ENCODE results near the gene LDLR. TPM values are rescaled to one million over a fixed set of nuclear protein-coding genes. Genes with fewer than 3 reads are reported as not detected.
A peak's percentile ranks its signal among the peaks of the same experiment; 100 is the strongest.

The LDLR gene
- total and polyA plus RNA-seq, 2 of the 4 experiments (the other 2 are of a cell fraction), result 45.2 to 53.8 TPM

GRCh38 chr19:11087870-11088505 is 1.3 kb upstream of the LDLR start:
- Histone ChIP-seq H3K79me1 (ENCODE audit: low read depth in 1 of 2, low read length in 2 of 2) (peaks cover 3 to 42% of the 10 kb centered on the region in 2 experiments; a peak in 3 of 4 replicates), H3K4me1 (ENCODE audit: control insufficient read depth, insufficient read depth, low read length) (peaks cover 12% of the 10 kb centered on the region), H3K27ac (ENCODE audit: insufficient read depth, low read length) (peak overlapping the region; percentile 75; the same call in 1 of the 2 replicates), H3K18ac (ENCODE audit: low read depth, low read length) (peak overlapping the region; percentile 78; the same call in 1 of the 2 replicates), H3K9me3 (ENCODE audit: control insufficient read depth, insufficient read depth, low read length) (no peaks in the 10 kb centered on the region), H2AK9ac (replicated peaks; ENCODE audit: low read depth, low read length, poor library complexity) (peak overlapping the region; percentile 17), H2BK20ac (ENCODE audit: low read depth, low read length) (peak overlapping the region; percentile 70; the same call in 1 of the 2 replicates), H4K8ac (ENCODE audit: low read depth in 2 of 2, low read length in 2 of 2) (peak overlapping the region; percentile 21 to 89; a peak in 3 of 4 replicates), H3K4ac (ENCODE audit: low read depth, low read length) (peak overlapping the region; percentile 66), H3K4me2 (ENCODE audit: low read depth, low read length) (peak overlapping the region; percentile 23; the same call in 1 of the 2 replicates), H4K91ac (ENCODE audit: insufficient read depth, low read depth, low read length) (peak overlapping the region; percentile 42), H2BK5ac (ENCODE audit: low read depth, low read length, poor library complexity, severe bottlenecking) (peak overlapping the region; percentile 88), H2BK120ac (ENCODE audit: low read depth, low read length) (peak overlapping the region; percentile 94), H3K23ac (ENCODE audit: low read depth, low read length) (no peak overlapping the region; the same call in 1 of the 2 replicates), H4K20me1 (ENCODE audit: insufficient read depth, low read length) (peaks cover 25% of the 10 kb centered on the region; the same call in 1 of the 2 replicates), H3K9me1 (ENCODE audit: insufficient read depth, low read length) (peaks cover 6% of the 10 kb centered on the region; the same call in 1 of the 2 replicates), H3K36me3 (ENCODE audit: control insufficient read depth, insufficient read depth, low read length) (no peaks in the 10 kb centered on the region), H3K4me3 (ENCODE audit: insufficient read depth, low read depth, low read length) (no peak overlapping the region), H2AK5ac (ENCODE audit: low read depth, low read length) (peak overlapping the region; percentile 69; the same call in 1 of the 2 replicates), H2BK15ac (ENCODE audit: low read depth, low read length) (peak overlapping the region; percentile 68; the same call in 1 of the 3 replicates), H3K9ac (ENCODE audit: low read depth, low read length) (0 out of 2 replicates have a peak overlapping the region, but pooled peaks have one; percentile 10), H3K56ac (ENCODE audit: extremely low read depth, insufficient read depth, low read length) (peak overlapping the region; percentile 23; the same call in 1 of the 2 replicates), H3K27me3 (ENCODE audit: control insufficient read depth, insufficient read depth, low read length) (no peaks in the 10 kb centered on the region), H2AFZ (replicated peaks; ENCODE audit: low read length, poor library complexity) (peak overlapping the region; percentile 15), H4K5ac (ENCODE audit: low read depth, low read length) (peak overlapping the region; percentile 72), H3K14ac (replicated peaks; ENCODE audit: low read depth, low read length) (peak overlapping the region; percentile 69)
- intact Hi-C loops (cut with micrococcal nuclease), result no loop called here
- ChIA-PET CTCF (no interaction called here), POLR2A (ENCODE audit: unreplicated experiment) (interaction anchor here (0.6 kb wide), 1 partner anchor 12 kb away, joined by 3 read pairs; no protein-coding TSS in a partner anchor)
- no peak for ATAC-seq (ENCODE audit: low read depth)
- dilution Hi-C loops (cut with HindIII; ENCODE audit: low sequenced_read_pairs, unreplicated experiment), result no loop called here
- no TSS peak for BruUV-seq (replicated peaks)
- in situ Hi-C loops (cut with MboI; ENCODE audit: low sequenced_read_pairs), result no loop called here
- DNase-seq, result no peak
- WGBS, 2 experiments (ENCODE audit: extremely low coverage in 2 of 2, insufficient read length in 1 of 2), result 100% methylated on average over 1 of the region's 4 CpGs; no CpG with 5 or more reads in 1 of the 2 experiments
- TF ChIP-seq MAZ (IDR thresholded peaks at IDR 0.05; ENCODE audit: borderline replicate concordance, low read depth, low read length) (no peak), NFE2L2 (IDR thresholded peaks at IDR 0.05; ENCODE audit: low read depth, low read length) (no peak), CHD1 (IDR thresholded peaks at IDR 0.05; ENCODE audit: low read depth, low read length) (no peak), POLR2A (IDR thresholded peaks at IDR 0.05; ENCODE audit: low read depth, low read length) (no peak), RCOR1 (IDR thresholded peaks at IDR 0.05; ENCODE audit: insufficient replicate concordance, low read length) (no peak), FOS (IDR thresholded peaks at IDR 0.05; ENCODE audit: low read depth, low read length) (no peak), CTCF (conservative IDR thresholded peaks at IDR 0.05; ENCODE audit: low read depth, low read length) (no peak), MAFK (IDR thresholded peaks at IDR 0.05; ENCODE audit: low read depth, low read length) (no peak), MXI1 (IDR thresholded peaks at IDR 0.05; ENCODE audit: borderline replicate concordance, low read depth, low read length) (no peak), SMC3 (IDR thresholded peaks at IDR 0.05; ENCODE audit: low read depth, low read length) (no peak), BHLHE40 (IDR thresholded peaks at IDR 0.05; ENCODE audit: low read depth, low read length) (no peak), CEBPB (IDR thresholded peaks at IDR 0.05; ENCODE audit: low read depth, low read length) (no peak)
- TF ChIP-seq, protein P1, sequence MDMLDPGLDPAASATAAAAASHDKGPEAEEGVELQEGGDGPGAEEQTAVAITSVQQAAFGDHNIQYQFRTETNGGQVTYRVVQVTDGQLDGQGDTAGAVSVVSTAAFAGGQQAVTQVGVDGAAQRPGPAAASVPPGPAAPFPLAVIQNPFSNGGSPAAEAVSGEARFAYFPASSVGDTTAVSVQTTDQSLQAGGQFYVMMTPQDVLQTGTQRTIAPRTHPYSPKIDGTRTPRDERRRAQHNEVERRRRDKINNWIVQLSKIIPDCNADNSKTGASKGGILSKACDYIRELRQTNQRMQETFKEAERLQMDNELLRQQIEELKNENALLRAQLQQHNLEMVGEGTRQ (IDR thresholded peaks at IDR 0.05; ENCODE audit: low read depth, low read length), result no peak
- TF ChIP-seq, protein P2, sequence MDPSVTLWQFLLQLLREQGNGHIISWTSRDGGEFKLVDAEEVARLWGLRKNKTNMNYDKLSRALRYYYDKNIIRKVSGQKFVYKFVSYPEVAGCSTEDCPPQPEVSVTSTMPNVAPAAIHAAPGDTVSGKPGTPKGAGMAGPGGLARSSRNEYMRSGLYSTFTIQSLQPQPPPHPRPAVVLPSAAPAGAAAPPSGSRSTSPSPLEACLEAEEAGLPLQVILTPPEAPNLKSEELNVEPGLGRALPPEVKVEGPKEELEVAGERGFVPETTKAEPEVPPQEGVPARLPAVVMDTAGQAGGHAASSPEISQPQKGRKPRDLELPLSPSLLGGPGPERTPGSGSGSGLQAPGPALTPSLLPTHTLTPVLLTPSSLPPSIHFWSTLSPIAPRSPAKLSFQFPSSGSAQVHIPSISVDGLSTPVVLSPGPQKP (IDR thresholded peaks at IDR 0.05; ENCODE audit: borderline replicate concordance, low read depth, low read length), result no peak
